ENCODE results near the gene CORO2B.
"Not testable (repeated sequence)": the region's sequence is repeated elsewhere in the genome, so short reads cannot be mapped to it uniquely, and the experiment has no call there.

The CORO2B gene

GRCh38 chr15:68730976-68731897, 152.4 kb downstream of the CORO2B start:
- DNase-seq (ENCODE audit: low read depth): no peak

GRCh38 chr15:68732451-68732850, 153.7 kb downstream of the CORO2B start:
- DNase-seq (ENCODE audit: low read depth): no peak

GRCh38 chr15:68733666-68734065, 154.9 kb downstream of the CORO2B start:
- DNase-seq (ENCODE audit: low read depth): no peak

GRCh38 chr15:68734352-68734751, 155.6 kb downstream of the CORO2B start:
- no peak for DNase-seq (ENCODE audit: low read depth)

- no peak for DNase-seq (ENCODE audit: low read depth)
These were observed 156.1 kb downstream of the CORO2B start for GRCh38 chr15:68734881-68735280.

- DNase-seq (ENCODE audit: low read depth): no peak
These were observed 156.8 kb downstream of the CORO2B start for GRCh38 chr15:68735610-68736009.

GRCh38 chr15:68739390-68740080, 160.7 kb downstream of the CORO2B start:
- DNase-seq (ENCODE audit: low read depth): no peak

- no peak for DNase-seq (ENCODE audit: low read depth)
These were observed 164.5 kb downstream of the CORO2B start for GRCh38 chr15:68743256-68743655.

GRCh38 chr15:68749365-68749764, 170.6 kb downstream of the CORO2B start:
- DNase-seq (ENCODE audit: low read depth): no peak

- DNase-seq (ENCODE audit: low read depth): no peak
These were observed 171.0 kb downstream of the CORO2B start for GRCh38 chr15:68749793-68750192.

GRCh38 chr15:68751622-68752021, 172.8 kb downstream of the CORO2B start:
- no peak for DNase-seq (ENCODE audit: low read depth)

- no peak for DNase-seq (ENCODE audit: low read depth)
These were observed 176.9 kb downstream of the CORO2B start for GRCh38 chr15:68755731-68756130.

- not testable (repeated sequence) for DNase-seq (ENCODE audit: low read depth)
These were observed 181.3 kb downstream of the CORO2B start for GRCh38 chr15:68759982-68760579.

- DNase-seq (ENCODE audit: low read depth): no peak
These were observed 184.3 kb downstream of the CORO2B start for GRCh38 chr15:68763063-68763462.

GRCh38 chr15:68764090-68764489, 185.3 kb downstream of the CORO2B start:
- no peak for DNase-seq (ENCODE audit: low read depth)

- no peak for DNase-seq (ENCODE audit: low read depth)
These were observed 187.0 kb downstream of the CORO2B start for GRCh38 chr15:68765602-68766368.

GRCh38 chr15:68767833-68768232, 189.0 kb downstream of the CORO2B start:
- no peak for DNase-seq (ENCODE audit: low read depth)

- peak; percentile 66 for DNase-seq (ENCODE audit: low read depth)
These were observed 189.5 kb downstream of the CORO2B start for GRCh38 chr15:68768321-68768720.

- no peak for DNase-seq (ENCODE audit: low read depth)
These were observed 190.9 kb downstream of the CORO2B start for GRCh38 chr15:68769702-68770101.

- DNase-seq (ENCODE audit: low read depth): no peak
These were observed 191.4 kb downstream of the CORO2B start for GRCh38 chr15:68770216-68770615.

- DNase-seq (ENCODE audit: low read depth): no peak
These were observed 194.2 kb downstream of the CORO2B start for GRCh38 chr15:68773036-68773435.

GRCh38 chr15:68774120-68774519, 195.3 kb downstream of the CORO2B start:
- no peak for DNase-seq (ENCODE audit: low read depth)

All from HS-5 (cell line).